Raji (cell line): ENCODE measurements around the gene MITF.

Experiments used
- POLR2A ChIP-seq: IDR thresholded peaks from 2 replicates; pipeline ENCODE4 v1.6.1; 2011; ENCODE audit warnings: low read depth, low read length, control low read depth; ENCODE audit not compliant: insufficient read depth

MITF gene

GRCh38 chr3:69944931-69945493, 205.7 kb downstream of the MITF start:
- no peak for TF ChIP-seq POLR2A

- TF ChIP-seq POLR2A: no peak
Measured at GRCh38 chr3:69948246-69948862, 209.1 kb downstream of the MITF start.

GRCh38 chr3:69951616-69952015, 212.4 kb downstream of the MITF start:
- no peak for TF ChIP-seq POLR2A

GRCh38 chr3:69959581-69959980, 220.3 kb downstream of the MITF start:
- TF ChIP-seq POLR2A: no peak

GRCh38 chr3:69961706-69962439, 222.6 kb downstream of the MITF start:
- no peak for TF ChIP-seq POLR2A

- no peak for TF ChIP-seq POLR2A
Measured at GRCh38 chr3:69963643-69964042, 224.4 kb downstream of the MITF start.

GRCh38 chr3:69967156-69967555, 227.9 kb downstream of the MITF start:
- TF ChIP-seq POLR2A: no peak

GRCh38 chr3:69970827-69971226, 231.6 kb downstream of the MITF start:
- TF ChIP-seq POLR2A: no peak

- no peak for TF ChIP-seq POLR2A
Measured at GRCh38 chr3:69972672-69973071, 233.4 kb downstream of the MITF start.

- TF ChIP-seq POLR2A: no peak
Measured at GRCh38 chr3:69976021-69976420, 236.8 kb downstream of the MITF start.

- no peak for TF ChIP-seq POLR2A
Measured at GRCh38 chr3:69983546-69984265, 244.4 kb downstream of the MITF start.

- no peak for TF ChIP-seq POLR2A
Measured at GRCh38 chr3:69985266-69985665, 246.0 kb downstream of the MITF start.

- TF ChIP-seq POLR2A: no peak
Measured at GRCh38 chr3:69986419-69986818, 247.2 kb downstream of the MITF start.

- TF ChIP-seq POLR2A: no peak
Measured at GRCh38 chr3:69987833-69988232, 248.6 kb downstream of the MITF start.

GRCh38 chr3:69993757-69994156, 254.5 kb downstream of the MITF start:
- TF ChIP-seq POLR2A: no peak

- no peak for TF ChIP-seq POLR2A
Measured at GRCh38 chr3:69994919-69995318, 255.7 kb downstream of the MITF start.
